ENCODE measurements around the gene PDE4D.

- TF ChIP-seq, protein P1, sequence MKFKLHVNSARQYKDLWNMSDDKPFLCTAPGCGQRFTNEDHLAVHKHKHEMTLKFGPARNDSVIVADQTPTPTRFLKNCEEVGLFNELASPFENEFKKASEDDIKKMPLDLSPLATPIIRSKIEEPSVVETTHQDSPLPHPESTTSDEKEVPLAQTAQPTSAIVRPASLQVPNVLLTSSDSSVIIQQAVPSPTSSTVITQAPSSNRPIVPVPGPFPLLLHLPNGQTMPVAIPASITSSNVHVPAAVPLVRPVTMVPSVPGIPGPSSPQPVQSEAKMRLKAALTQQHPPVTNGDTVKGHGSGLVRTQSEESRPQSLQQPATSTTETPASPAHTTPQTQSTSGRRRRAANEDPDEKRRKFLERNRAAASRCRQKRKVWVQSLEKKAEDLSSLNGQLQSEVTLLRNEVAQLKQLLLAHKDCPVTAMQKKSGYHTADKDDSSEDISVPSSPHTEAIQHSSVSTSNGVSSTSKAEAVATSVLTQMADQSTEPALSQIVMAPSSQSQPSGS (CRISPR knock-in tag; IDR thresholded peaks at IDR 0.05; ENCODE audit: borderline replicate concordance, low read depth) = no peak
- TF ChIP-seq USF2 (CRISPR knock-in tag; IDR thresholded peaks at IDR 0.05) (no peak), CTCF (IDR thresholded peaks at IDR 0.05) (no peak), SP1 (CRISPR knock-in tag; conservative IDR thresholded peaks at IDR 0.05) (no peak), STAT6 (CRISPR knock-in tag; conservative IDR thresholded peaks at IDR 0.05; ENCODE audit: low read depth) (no peak), ZNF671 (CRISPR knock-in tag; IDR thresholded peaks at IDR 0.05) (no peak), TEAD4 (CRISPR knock-in tag; IDR thresholded peaks at IDR 0.05) (no peak), NR3C1 (CRISPR knock-in tag; conservative IDR thresholded peaks at IDR 0.05; ENCODE audit: low read depth) (no peak), CBFB (CRISPR knock-in tag; IDR thresholded peaks at IDR 0.05; ENCODE audit: low read depth) (no peak), ZNF138 (CRISPR knock-in tag; conservative IDR thresholded peaks at IDR 0.05) (no peak)
- TF ChIP-seq, protein P2, sequence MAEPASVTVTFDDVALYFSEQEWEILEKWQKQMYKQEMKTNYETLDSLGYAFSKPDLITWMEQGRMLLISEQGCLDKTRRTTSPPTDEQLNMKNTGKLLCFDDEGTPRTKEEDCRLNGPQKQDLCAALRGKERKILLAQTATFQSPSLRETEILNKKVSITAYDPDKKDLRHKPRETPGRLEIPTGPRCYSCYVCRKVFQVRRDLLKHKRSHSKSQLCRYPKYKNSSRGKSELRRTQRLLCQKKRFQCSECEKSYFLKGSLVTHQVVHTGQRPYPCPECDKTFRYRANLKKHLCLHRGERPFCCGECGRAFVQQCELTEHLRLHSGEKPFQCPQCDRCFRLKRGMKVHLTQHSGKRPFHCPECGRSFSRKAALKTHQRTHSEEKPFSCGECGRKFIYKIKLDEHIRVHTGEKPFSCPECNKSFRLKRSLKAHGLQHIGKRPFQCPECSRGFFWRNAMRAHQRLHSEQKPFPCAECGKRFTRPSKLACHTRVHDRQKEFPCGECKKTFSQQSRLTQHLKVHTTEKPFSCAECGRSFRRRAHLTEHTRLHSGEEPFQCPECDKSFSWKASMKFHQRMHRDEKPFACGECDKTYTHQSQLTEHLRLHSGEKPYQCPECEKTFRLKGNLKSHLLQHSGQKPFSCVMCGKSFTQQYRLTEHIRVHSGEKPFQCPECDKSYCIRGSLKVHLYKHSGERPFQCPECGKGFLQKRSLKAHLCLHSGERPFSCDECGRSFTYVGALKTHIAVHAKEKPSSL (CRISPR knock-in tag; conservative IDR thresholded peaks at IDR 0.05) = no peak
Measured at GRCh38 chr5:59618644-59619043, 274.9 kb downstream of the PDE4D start.
